Measurements from ENCODE around the gene COLEC12.

DNA sequence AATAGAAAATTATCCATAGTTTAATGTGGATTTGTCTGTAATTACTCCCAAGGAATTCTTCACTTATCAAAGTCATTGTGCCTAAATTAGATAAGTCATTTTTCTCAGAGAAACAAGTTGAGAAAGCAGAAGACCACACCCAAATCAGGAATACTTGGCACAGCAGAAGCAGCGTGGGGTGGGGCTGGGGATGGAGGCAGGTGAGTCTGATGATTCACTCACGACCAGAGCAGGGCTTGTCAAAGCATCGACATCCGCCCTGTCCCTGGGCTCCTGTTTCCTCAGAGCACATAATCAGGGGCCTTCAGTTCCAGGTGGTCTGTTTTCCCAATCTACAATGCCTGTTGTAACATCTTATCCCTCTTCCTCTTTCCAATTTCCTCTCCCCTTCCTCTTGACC is 31.5 kb upstream of the COLEC12 start:
- TF ChIP-seq CTCF (IDR thresholded peaks at IDR 0.05) (no peak), POLR2A (IDR thresholded peaks at IDR 0.05) (no peak)
